Psoas muscle (tissue), 8 donors: ENCODE measurements around the gene UBTD2. TPM values are rescaled to one million over a fixed set of nuclear protein-coding genes. Genes with fewer than 3 reads are reported as not detected.
A peak's percentile ranks its signal among the peaks of the same experiment; 100 is the strongest.

Source experiments
- ATAC-seq, 4 donors: fragments of 200-7000 bp; cut with Tn5 transposase; one replicate each; pipeline ENCODE4 v1.9.1; 2020; ENCODE audit warnings: moderate library complexity in 3 of 4, mild to moderate bottlenecking in 2 of 4
- DNase-seq, 2 donors: peaks; one replicate each; pipeline ENCODE4 v3.0.0-alpha.2; 2020
- H3K27ac ChIP-seq: fragments of 200-600 bp; one replicate; pipeline ENCODE4 v1.8.0; 2022
- H3K27me3 ChIP-seq, 3 donors: fragments of 200-600 bp in 1 of 3; one replicate each; pipeline versions ENCODE4 v1.6.1 to v1.8.0; 2013 to 2022; ENCODE audit warnings: low read length in 2 of 3, mild to moderate bottlenecking in 2 of 3, moderate library complexity in 1 of 3; ENCODE audit not compliant: insufficient read depth in 3 of 3
- H3K36me3 ChIP-seq, 2 donors: fragments of 200-600 bp in 1 of 2; one replicate each; pipeline versions ENCODE4 v1.6.1 to v1.8.0; 2013 to 2022; ENCODE audit warnings: low read depth in 1 of 2, mild to moderate bottlenecking in 1 of 2, moderate library complexity in 1 of 2; ENCODE audit not compliant: insufficient read depth in 1 of 2
- H3K4me1 ChIP-seq: fragments of 200-600 bp; one replicate; pipeline ENCODE4 v1.8.0; 2022
- H3K4me3 ChIP-seq: fragments of 200-600 bp; one replicate; pipeline ENCODE4 v1.8.0; 2022; ENCODE audit warnings: mild to moderate bottlenecking
- H3K9me3 ChIP-seq: fragments of 200-600 bp; one replicate; pipeline ENCODE4 v1.8.0; 2022
- WGBS, 3 donors: extraction: QIAGEN DNeasy Blood & Tissue Kit; methylation state at CpG; one replicate each; pipeline versions ENCODE4 v1.1.6 to v1.1.7; 2013; 5-methylcytosine and 5-hydroxymethylcytosine counted together
- intact Hi-C, 2 donors: fragments of 100-400 bp; cut with DNase I; formaldehyde crosslinking; loops; one replicate each; pipeline versions ENCODE4 v1.11.0 to v1.14.2; 2022
- polyA plus RNA-seq, 3 donors: library from polyadenylated mRNA; stranded (reverse); fragments of 200-250 nt; gene quantifications; one replicate each; pipeline ENCODE4 v1.2.3, GENCODE V29; 2013
- total RNA-seq, 4 donors: library from RNA; stranded (reverse); fragmentation: NEBNext Ultra II Directional in 2 of 4; extraction: Animal tissue kit (Norgen Biotek cat#: 25700) in 2 of 4; gene quantifications; one replicate each; pipeline versions ENCODE4 v1.2.1 to v1.2.4, GENCODE V29; 2021 to 2023
- TF ChIP-seq, protein P1 (sequence below): fragments of 200-600 bp; IDR thresholded peaks from one replicate; pipeline ENCODE4 v1.8.0; 2022; ENCODE audit warnings: antibody characterized with exemption
- donor health status: healthy with polysubstance abuse.
- donor health status: DM: no; HTN: no; CAD: no; lungs with moderate emphysema.
- donor health status: Bipolar disorder and iron deficiency.
- donor health status: healthy.
- donor health status: DM: yes; HTN: yes; CAD: no.
- donor health status: DM: no; HTN: no; CAD: no.
- donor health status: DM: no; HTN: no; CAD: no.
- donor health status: DM: yes; HTN: yes; CAD: no.

UBTD2 gene
- total and polyA plus RNA-seq, 7 donors, result 5.3 to 12.3 (median 8.6) TPM

DNA sequence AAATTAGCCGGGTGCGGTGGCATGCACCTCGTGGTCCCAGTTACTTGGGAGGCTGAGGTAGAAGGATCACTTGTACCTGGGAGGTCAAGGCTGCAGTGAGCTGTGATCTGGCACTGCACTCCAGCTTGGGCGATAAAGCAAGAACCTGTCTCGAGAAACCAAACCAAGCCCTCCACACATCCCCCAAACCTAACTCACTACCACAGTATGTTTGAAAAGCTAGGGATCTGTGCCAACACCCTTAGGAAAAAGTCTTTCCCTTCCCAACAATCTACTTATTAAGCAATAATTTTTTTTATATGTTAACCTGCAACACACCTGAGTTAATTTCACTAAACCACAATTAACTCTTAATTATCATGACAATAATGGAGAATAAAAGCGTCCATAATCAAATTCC lies 2.2 kb downstream of the UBTD2 start:
- no peaks in the 10 kb centered on the region for H3K36me3 ChIP-seq
- intact Hi-C loops, result no loop called here
- no peak for ATAC-seq
- TF ChIP-seq, protein P1, sequence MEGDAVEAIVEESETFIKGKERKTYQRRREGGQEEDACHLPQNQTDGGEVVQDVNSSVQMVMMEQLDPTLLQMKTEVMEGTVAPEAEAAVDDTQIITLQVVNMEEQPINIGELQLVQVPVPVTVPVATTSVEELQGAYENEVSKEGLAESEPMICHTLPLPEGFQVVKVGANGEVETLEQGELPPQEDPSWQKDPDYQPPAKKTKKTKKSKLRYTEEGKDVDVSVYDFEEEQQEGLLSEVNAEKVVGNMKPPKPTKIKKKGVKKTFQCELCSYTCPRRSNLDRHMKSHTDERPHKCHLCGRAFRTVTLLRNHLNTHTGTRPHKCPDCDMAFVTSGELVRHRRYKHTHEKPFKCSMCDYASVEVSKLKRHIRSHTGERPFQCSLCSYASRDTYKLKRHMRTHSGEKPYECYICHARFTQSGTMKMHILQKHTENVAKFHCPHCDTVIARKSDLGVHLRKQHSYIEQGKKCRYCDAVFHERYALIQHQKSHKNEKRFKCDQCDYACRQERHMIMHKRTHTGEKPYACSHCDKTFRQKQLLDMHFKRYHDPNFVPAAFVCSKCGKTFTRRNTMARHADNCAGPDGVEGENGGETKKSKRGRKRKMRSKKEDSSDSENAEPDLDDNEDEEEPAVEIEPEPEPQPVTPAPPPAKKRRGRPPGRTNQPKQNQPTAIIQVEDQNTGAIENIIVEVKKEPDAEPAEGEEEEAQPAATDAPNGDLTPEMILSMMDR, result no peak
- H3K9me3 ChIP-seq, result no peaks in the 10 kb centered on the region
- H3K4me1 ChIP-seq, result peaks cover 15% of the 10 kb centered on the region
- peak overlapping the region; percentile 94 for H3K4me3 ChIP-seq
- 77 to 84% (median 79%) methylated on average over 6 of the region's 6 CpGs for WGBS, 3 donors
- no peak for DNase-seq
- peak overlapping the region; percentile 4 for H3K27ac ChIP-seq
- H3K27me3 ChIP-seq, result no peaks in the 10 kb centered on the region

DNA sequence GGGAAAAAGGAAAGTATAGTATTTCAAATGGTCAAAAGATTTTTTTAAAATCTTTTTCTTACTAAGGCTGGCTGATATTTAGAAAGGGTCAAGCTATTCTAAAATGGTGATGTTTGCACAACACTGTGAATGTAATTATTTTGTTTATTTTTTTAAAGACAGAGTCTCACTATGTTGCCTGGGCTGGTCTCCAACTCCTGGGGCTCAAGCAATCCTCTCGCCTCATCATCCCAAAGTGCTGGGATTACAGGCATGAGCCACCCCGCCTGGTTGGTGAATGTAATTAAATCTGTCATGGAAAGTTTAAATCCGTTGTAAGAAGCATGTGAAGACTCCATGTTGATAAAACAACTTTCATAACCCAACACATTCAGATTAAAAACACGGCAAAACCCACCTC lies 2.6 kb downstream of the UBTD2 start:
- Histone ChIP-seq H3K9me3 (no peaks in the 10 kb centered on the region), H3K4me3 (no peak overlapping the region), H3K27ac (peak overlapping the region; percentile 4), H3K36me3 (no peaks in the 10 kb centered on the region), H3K4me1 (peaks cover 15% of the 10 kb centered on the region), H3K27me3 (no peaks in the 10 kb centered on the region)
- TF ChIP-seq, protein P1, result no peak
- WGBS, 3 donors, result 56 to 60% (median 57%) methylated on average over 4 of the region's 4 CpGs
- intact Hi-C loops, result no loop called here
- no peak for DNase-seq
- ATAC-seq, result no peak

DNA sequence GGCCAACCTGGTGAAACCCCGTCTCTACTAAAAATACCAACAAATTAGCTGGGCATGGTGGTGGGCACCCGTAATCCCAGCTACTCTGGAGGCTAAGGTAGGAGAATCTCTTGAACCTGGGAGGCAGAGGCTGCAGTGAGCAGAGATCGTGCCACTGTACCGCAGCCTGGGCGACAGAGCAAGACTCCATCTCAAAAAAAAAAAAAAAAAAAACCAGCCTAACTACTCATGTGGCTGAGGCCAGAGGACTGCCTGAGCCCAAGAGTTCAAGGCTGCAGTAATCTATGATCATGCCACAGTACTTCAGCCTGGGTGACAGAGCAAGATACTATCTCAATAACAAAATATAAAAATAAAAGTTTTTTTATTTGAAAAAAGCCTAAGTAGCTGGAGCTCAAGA lies 3.2 kb downstream of the UBTD2 start:
- Histone ChIP-seq H3K9me3 (no peaks in the 10 kb centered on the region), H3K27me3 (no peaks in the 10 kb centered on the region), H3K36me3 (no peaks in the 10 kb centered on the region), H3K4me3 (no peak overlapping the region), H3K27ac (no peak overlapping the region), H3K4me1 (peaks cover 15% of the 10 kb centered on the region)
- DNase-seq (no peak), ATAC-seq (no peak)
- TF ChIP-seq, protein P1, result no peak
- 86 to 96% (median 89%) methylated on average over 5 of the region's 5 CpGs for WGBS, 3 donors
- intact Hi-C loops, result no loop called here

DNA sequence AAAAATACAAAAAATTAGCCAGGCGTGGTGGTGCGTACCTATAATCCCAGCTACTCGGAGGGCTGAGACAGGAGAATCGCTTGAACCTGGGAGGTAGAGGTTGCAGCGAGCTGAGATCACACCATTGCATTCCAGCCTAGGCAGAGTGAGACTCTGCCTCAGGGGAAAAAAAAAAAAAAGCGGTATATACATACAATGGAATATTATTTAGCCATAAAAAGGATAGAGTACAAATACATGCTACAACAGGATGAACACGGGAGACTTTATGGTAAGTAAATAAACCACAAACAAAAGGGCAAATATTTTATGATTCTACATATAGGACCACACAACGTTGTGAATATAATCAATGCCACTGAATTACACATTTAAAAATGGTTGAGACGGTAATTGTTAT lies 5.2 kb downstream of the UBTD2 start:
- 96 to 98% (median 98%) methylated on average over 9 of the region's 9 CpGs for WGBS, 3 donors
- H3K9me3 ChIP-seq, result no peaks in the 10 kb centered on the region
- H3K27ac ChIP-seq, result no peak overlapping the region
- ATAC-seq (no peak), DNase-seq (no peak)
- no peak overlapping the region for H3K4me3 ChIP-seq
- H3K27me3 ChIP-seq, result no peaks in the 10 kb centered on the region
- TF ChIP-seq, protein P1, result no peak
- intact Hi-C loops, result no loop called here
- peaks cover 15% of the 10 kb centered on the region for H3K4me1 ChIP-seq
- no peaks in the 10 kb centered on the region for H3K36me3 ChIP-seq

DNA sequence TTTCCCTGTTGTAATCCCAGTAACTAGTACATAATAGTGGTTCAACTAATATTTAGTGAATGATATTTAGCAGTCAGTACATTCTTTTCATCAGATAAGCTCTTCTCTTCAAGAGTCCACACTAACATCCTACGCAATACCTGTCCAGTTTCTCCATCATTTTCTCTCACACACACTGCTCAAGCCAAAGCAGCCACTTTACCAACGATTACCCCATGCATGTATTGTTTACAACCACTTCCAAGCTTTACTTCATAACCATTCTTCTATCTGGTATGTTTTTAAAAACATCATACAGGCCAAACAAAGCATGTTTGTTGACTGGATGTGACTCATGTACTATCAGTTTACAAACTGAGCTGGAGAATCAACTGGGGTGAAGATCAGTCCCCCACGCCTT lies 7.3 kb downstream of the UBTD2 start:
- WGBS, 3 donors, result 85 to 90% (median 88%) methylated on average over 3 of the region's 3 CpGs
- H3K9me3 ChIP-seq, result no peaks in the 10 kb centered on the region
- H3K27ac ChIP-seq, result no peak overlapping the region
- H3K4me1 ChIP-seq, result peaks cover 7% of the 10 kb centered on the region
- ATAC-seq (no peak), DNase-seq (no peak)
- H3K27me3 ChIP-seq, result no peaks in the 10 kb centered on the region
- H3K4me3 ChIP-seq, result no peak overlapping the region
- TF ChIP-seq, protein P1, result no peak
- intact Hi-C loops, result no loop called here
- no peaks in the 10 kb centered on the region for H3K36me3 ChIP-seq
